HUES48 (cell line): ENCODE data around the gene NIM1K.

Source experiments
- H3K27ac ChIP-seq: one replicate; pipeline ENCODE4 v1.7.0; 2013; ENCODE audit warnings: low read depth, low read length, inconsistent platforms
- H3K27me3 ChIP-seq: 2 replicates; pipeline ENCODE4 v1.6.1; 2013; ENCODE audit warnings: mild to moderate bottlenecking, low read length; ENCODE audit not compliant: control insufficient read depth, insufficient read depth
- H3K36me3 ChIP-seq: 2 replicates; pipeline ENCODE4 v1.6.1; 2013; ENCODE audit warnings: low read length; ENCODE audit not compliant: control insufficient read depth, insufficient read depth
- H3K4me1 ChIP-seq: 2 replicates; pipeline ENCODE4 v1.6.1; 2013; ENCODE audit warnings: mild to moderate bottlenecking, low read length; ENCODE audit not compliant: control insufficient read depth, insufficient read depth
- H3K4me3 ChIP-seq: 2 replicates; pipeline ENCODE4 v1.5.1; 2013; ENCODE audit warnings: mild to moderate bottlenecking, low read depth, low read length
- H3K9ac ChIP-seq: 2 replicates; pipeline ENCODE4 v1.6.1; 2013; ENCODE audit warnings: mild to moderate bottlenecking, low read depth, low read length, moderate library complexity
- H3K9me3 ChIP-seq: 2 replicates; pipeline ENCODE4 v1.6.1; 2013; ENCODE audit warnings: low read length; ENCODE audit not compliant: control insufficient read depth, insufficient read depth

The NIM1K gene

GRCh38 chr5:43191740-43192557 lies at the start of gene NIM1K:
Gene NIM1K, plus strand, starts transcription at chr5:43192225. Its CDS starts 53,551 bp downstream, at chr5:43245776.
- Histone ChIP-seq H3K4me1 (peaks cover 16% of the 10 kb centered on the region), H3K4me3 (peak within 1 kb of the TSS; percentile 59), H3K9me3 (no peaks in the 10 kb centered on the region), H3K36me3 (no peaks in the 10 kb centered on the region), H3K27ac (no peak within 1 kb of the TSS), H3K27me3 (peaks cover 50% of the 10 kb centered on the region), H3K9ac (no peak within 1 kb of the TSS)

GRCh38 chr5:43145071-43145470 lies 47.0 kb upstream of the NIM1K start:
- Histone ChIP-seq H3K9me3 (no peaks in the 10 kb centered on the region), H3K4me3 (no peak overlapping the region), H3K36me3 (peaks cover 41% of the 10 kb centered on the region), H3K27me3 (no peaks in the 10 kb centered on the region), H3K4me1 (peaks cover 9% of the 10 kb centered on the region), H3K27ac (peak overlapping the region; percentile 2), H3K9ac (no peak overlapping the region)

GRCh38 chr5:43146958-43147357 lies 45.1 kb upstream of the NIM1K start:
- Histone ChIP-seq H3K4me1 (peaks cover 9% of the 10 kb centered on the region), H3K27me3 (no peaks in the 10 kb centered on the region), H3K9me3 (no peaks in the 10 kb centered on the region), H3K4me3 (no peak overlapping the region), H3K36me3 (peaks cover 34% of the 10 kb centered on the region), H3K27ac (no peak overlapping the region), H3K9ac (no peak overlapping the region)

- no peaks in the 10 kb centered on the region for H3K9me3 ChIP-seq
- no peak overlapping the region for H3K27ac ChIP-seq
- peaks cover 9% of the 10 kb centered on the region for H3K4me1 ChIP-seq
- H3K36me3 ChIP-seq = peaks cover 29% of the 10 kb centered on the region
- H3K4me3 ChIP-seq = no peak overlapping the region
- no peak overlapping the region for H3K9ac ChIP-seq
- no peaks in the 10 kb centered on the region for H3K27me3 ChIP-seq
Measured at GRCh38 chr5:43148417-43148816, 43.6 kb upstream of the NIM1K start.

- Histone ChIP-seq H3K4me3 (no peak overlapping the region), H3K4me1 (peaks cover 9% of the 10 kb centered on the region), H3K9me3 (no peaks in the 10 kb centered on the region), H3K27ac (no peak overlapping the region), H3K36me3 (peaks cover 26% of the 10 kb centered on the region), H3K27me3 (no peaks in the 10 kb centered on the region), H3K9ac (no peak overlapping the region)
Measured at GRCh38 chr5:43149231-43149630, 42.8 kb upstream of the NIM1K start.

GRCh38 chr5:43150075-43150474 lies 42.0 kb upstream of the NIM1K start:
- H3K9ac ChIP-seq = no peak overlapping the region
- H3K36me3 ChIP-seq = peaks cover 20% of the 10 kb centered on the region
- peaks cover 6% of the 10 kb centered on the region for H3K4me1 ChIP-seq
- H3K4me3 ChIP-seq = no peak overlapping the region
- no peak overlapping the region for H3K27ac ChIP-seq
- no peaks in the 10 kb centered on the region for H3K27me3 ChIP-seq
- no peaks in the 10 kb centered on the region for H3K9me3 ChIP-seq

- Histone ChIP-seq H3K9ac (no peak overlapping the region), H3K9me3 (no peaks in the 10 kb centered on the region), H3K4me1 (peaks cover 5% of the 10 kb centered on the region; the same call in 1 of the 2 replicates), H3K36me3 (peaks cover 17% of the 10 kb centered on the region), H3K4me3 (no peak overlapping the region), H3K27ac (no peak overlapping the region), H3K27me3 (no peaks in the 10 kb centered on the region)
Measured at GRCh38 chr5:43150748-43151147, 41.3 kb upstream of the NIM1K start.

- H3K9ac ChIP-seq = no peak overlapping the region
- H3K4me1 ChIP-seq = peaks cover 13% of the 10 kb centered on the region
- no peaks in the 10 kb centered on the region for H3K27me3 ChIP-seq
- H3K4me3 ChIP-seq = no peak overlapping the region
- no peak overlapping the region for H3K27ac ChIP-seq
- H3K9me3 ChIP-seq = no peaks in the 10 kb centered on the region
- peaks cover 13% of the 10 kb centered on the region for H3K36me3 ChIP-seq
Measured at GRCh38 chr5:43152946-43153345, 39.1 kb upstream of the NIM1K start.

- Histone ChIP-seq H3K27ac (no peak overlapping the region), H3K9me3 (no peaks in the 10 kb centered on the region), H3K9ac (no peak overlapping the region), H3K4me3 (no peak overlapping the region), H3K27me3 (no peaks in the 10 kb centered on the region), H3K36me3 (peaks cover 14% of the 10 kb centered on the region), H3K4me1 (peaks cover 13% of the 10 kb centered on the region)
Measured at GRCh38 chr5:43154469-43154868, 37.6 kb upstream of the NIM1K start.

- Histone ChIP-seq H3K4me1 (peaks cover 13% of the 10 kb centered on the region), H3K36me3 (peaks cover 17% of the 10 kb centered on the region), H3K9me3 (no peaks in the 10 kb centered on the region), H3K27ac (no peak overlapping the region), H3K9ac (no peak overlapping the region), H3K27me3 (no peaks in the 10 kb centered on the region), H3K4me3 (no peak overlapping the region)
Measured at GRCh38 chr5:43155394-43156096, 36.5 kb upstream of the NIM1K start.

GRCh38 chr5:43156388-43156787 lies 35.6 kb upstream of the NIM1K start:
- Histone ChIP-seq H3K27ac (no peak overlapping the region), H3K9me3 (no peaks in the 10 kb centered on the region), H3K9ac (no peak overlapping the region), H3K27me3 (no peaks in the 10 kb centered on the region), H3K36me3 (peaks cover 17% of the 10 kb centered on the region), H3K4me3 (no peak overlapping the region), H3K4me1 (peaks cover 13% of the 10 kb centered on the region)
